IMR-90 (cell line): Measurements from ENCODE around the gene CA7. TPM values are rescaled to one million over a fixed set of nuclear protein-coding genes. Genes with fewer than 3 reads are reported as not detected.

ENCODE experiments used
- ATAC-seq: fragments of 200-7000 bp; cut with Tn5 transposase; 2 replicates; pipeline ENCODE4 v1.9.1; 2020; ENCODE audit warnings: low read depth, mild to moderate bottlenecking, moderate library complexity
- BruUV-seq: library from RNA; stranded (reverse); fragments of 400-500 nt; replicated peaks from 2 replicates; lab custom pipeline; 2021; lab: Mats Ljungman, UMichigan
- CTCF ChIA-PET: fragments of 300-600 bp; formaldehyde crosslinking; extraction: SDS; loops from one replicate; lab custom pipeline; 2021; ENCODE audit warnings: antibody characterized with exemption; lab: Yijun Ruan, JAX
- POLR2A ChIA-PET: fragments of 300-600 bp; sonication (Branson Sonifier 250); formaldehyde crosslinking; loops from one replicate; lab custom pipeline; 2022; ENCODE audit warnings: antibody characterized with exemption; ENCODE audit not compliant: unreplicated experiment; lab: Charles Lee
- DNase-seq: peaks from one replicate; pipeline ENCODE4 v3.0.0; 2013
- H2AFZ ChIP-seq: replicated peaks from 2 replicates; pipeline ENCODE3; 2013; ENCODE audit warnings: low read length, mild to moderate bottlenecking; ENCODE audit not compliant: poor library complexity
- H2AK5ac ChIP-seq: 2 replicates; pipeline ENCODE4 v1.6.1; 2013; ENCODE audit warnings: low read depth, low read length, inconsistent platforms
- H2AK9ac ChIP-seq: replicated peaks from 2 replicates; pipeline ENCODE3; 2013; ENCODE audit warnings: mild to moderate bottlenecking, low read depth, low read length, moderate library complexity; ENCODE audit not compliant: poor library complexity
- H2BK120ac ChIP-seq: 2 replicates; pipeline ENCODE4 v1.6.1; 2013; ENCODE audit warnings: low read depth, low read length, inconsistent platforms
- H2BK15ac ChIP-seq: 3 replicates; pipeline ENCODE4 v1.6.1; 2013; ENCODE audit warnings: low read depth, low read length, inconsistent platforms
- H2BK20ac ChIP-seq: 2 replicates; pipeline ENCODE4 v1.6.1; 2013; ENCODE audit warnings: low read depth, mild to moderate bottlenecking, inconsistent platforms, low read length, moderate library complexity
- H2BK5ac ChIP-seq: 2 replicates; pipeline ENCODE4 v1.6.1; 2013; ENCODE audit warnings: mild to moderate bottlenecking, low read depth, low read length, inconsistent platforms; ENCODE audit not compliant: poor library complexity, severe bottlenecking
- H3K14ac ChIP-seq: replicated peaks from 2 replicates; pipeline ENCODE4 v1.6.1; 2013; ENCODE audit warnings: low read depth, low read length, inconsistent platforms
- H3K18ac ChIP-seq: 2 replicates; pipeline ENCODE4 v1.6.1; 2013; ENCODE audit warnings: low read depth, low read length, control low read depth
- H3K23ac ChIP-seq: 2 replicates; pipeline ENCODE4 v1.6.1; 2013; ENCODE audit warnings: low read depth, low read length, inconsistent platforms
- H3K27ac ChIP-seq: 2 replicates; pipeline ENCODE4 v1.5.1; 2013; ENCODE audit warnings: mild to moderate bottlenecking, control low read depth, low read length; ENCODE audit not compliant: insufficient read depth
- H3K27me3 ChIP-seq: 2 replicates; pipeline ENCODE4 v1.6.1; 2013; ENCODE audit warnings: low read length; ENCODE audit not compliant: control insufficient read depth, insufficient read depth
- H3K36me3 ChIP-seq: 2 replicates; pipeline ENCODE4 v1.6.1; 2013; ENCODE audit warnings: low read length, mixed read lengths; ENCODE audit not compliant: control insufficient read depth, insufficient read depth
- H3K4ac ChIP-seq: 2 replicates; pipeline ENCODE4 v1.6.1; 2013; ENCODE audit warnings: low read depth, low read length, inconsistent platforms
- H3K4me1 ChIP-seq: 2 replicates; pipeline ENCODE4 v1.6.1; 2013; ENCODE audit warnings: low read length, mixed read lengths; ENCODE audit not compliant: control insufficient read depth, insufficient read depth
- H3K4me2 ChIP-seq: 2 replicates; pipeline ENCODE4 v1.6.1; 2013; ENCODE audit warnings: low read depth, mild to moderate bottlenecking, control low read depth, low read length, moderate library complexity
- H3K4me3 ChIP-seq: 2 replicates; pipeline ENCODE4 v1.5.1; 2013; ENCODE audit warnings: low read depth, mild to moderate bottlenecking, control low read depth, low read length, moderate library complexity; ENCODE audit not compliant: insufficient read depth
- H3K56ac ChIP-seq: 2 replicates; pipeline ENCODE4 v1.6.1; 2013; ENCODE audit warnings: low read length, inconsistent platforms; ENCODE audit not compliant: insufficient read depth; ENCODE audit errors: extremely low read depth
- H3K79me1 ChIP-seq, 2 experiments: 2 replicates each; pipeline ENCODE4 v1.6.1; 2013; ENCODE audit warnings: low read length in 2 of 2, inconsistent platforms in 1 of 2, low read depth in 1 of 2
- H3K9ac ChIP-seq: 2 replicates; pipeline ENCODE4 v1.6.1; 2013; ENCODE audit warnings: low read depth, low read length, control low read depth
- H3K9me1 ChIP-seq: 2 replicates; pipeline ENCODE4 v1.6.1; 2013; ENCODE audit warnings: low read length, inconsistent platforms; ENCODE audit not compliant: insufficient read depth
- H3K9me3 ChIP-seq: 2 replicates; pipeline ENCODE4 v1.6.1; 2013; ENCODE audit warnings: low read length; ENCODE audit not compliant: control insufficient read depth, insufficient read depth
- H4K20me1 ChIP-seq: 2 replicates; pipeline ENCODE4 v1.6.1; 2013; ENCODE audit warnings: low read length, inconsistent platforms; ENCODE audit not compliant: insufficient read depth
- H4K5ac ChIP-seq: 2 replicates; pipeline ENCODE4 v1.6.1; 2013; ENCODE audit warnings: mild to moderate bottlenecking, low read depth, low read length, control low read depth
- H4K8ac ChIP-seq, 2 experiments: 2 replicates each; pipeline ENCODE4 v1.6.1; 2013; ENCODE audit warnings: low read depth in 2 of 2, low read length in 2 of 2, control low read depth in 1 of 2, inconsistent platforms in 1 of 2
- H4K91ac ChIP-seq: 2 replicates; pipeline ENCODE4 v1.6.1; 2013; ENCODE audit warnings: low read depth, low read length, inconsistent platforms; ENCODE audit not compliant: insufficient read depth
- CHD1 ChIP-seq: IDR thresholded peaks from 2 replicates; pipeline ENCODE4 v1.6.1; 2012; ENCODE audit warnings: low read depth, low read length, improper control_type of control experiment
- MXI1 ChIP-seq: IDR thresholded peaks from 2 replicates; pipeline ENCODE4 v1.6.1; 2012; ENCODE audit warnings: low read depth, mild to moderate bottlenecking, low read length, moderate library complexity, borderline replicate concordance
- RAD21 ChIP-seq: IDR thresholded peaks from 2 replicates; pipeline ENCODE4 v1.6.1; 2012; ENCODE audit warnings: low read length, improper control_type of control experiment
- RCOR1 ChIP-seq: IDR thresholded peaks from 2 replicates; pipeline ENCODE4 v1.6.1; 2012; ENCODE audit warnings: mild to moderate bottlenecking, low read length, improper control_type of control experiment; ENCODE audit not compliant: insufficient replicate concordance
- RFX5 ChIP-seq: IDR thresholded peaks from 2 replicates; pipeline ENCODE4 v1.8.0; 2012; ENCODE audit warnings: low read depth, mild to moderate bottlenecking, low read length, moderate library complexity
- dilution Hi-C: fragments of 300-500 bp; cut with HindIII; formaldehyde crosslinking; loops from one replicate; pipeline ENCODE4 v1.14.3; 2018; ENCODE audit warnings: low sequenced_read_pairs; ENCODE audit not compliant: unreplicated experiment
- in situ Hi-C: fragments of 300-500 bp; cut with MboI; formaldehyde crosslinking; loops from 3 replicates; pipeline ENCODE4 v1.14.3; 2019; ENCODE audit warnings: low sequenced_read_pairs, inconsistent platforms, mixed read lengths
- intact Hi-C: fragments of 100-400 bp; cut with micrococcal nuclease; formaldehyde crosslinking; loops from 2 replicates; pipeline ENCODE4 v1.10.0; 2022
- polyA plus RNA-seq, 3 experiments: library from polyadenylated mRNA; depleted of rRNA; stranded (reverse); fragments of >200 nt; gene quantifications; 2 replicates each; pipeline ENCODE4 v1.2.3, GENCODE V29; 2012; ENCODE audit warnings: low replicate concordance in 1 of 3
- total RNA-seq: library from RNA; depleted of rRNA; stranded (reverse); fragments of >200 nt; gene quantifications from 2 replicates; pipeline ENCODE4 v1.2.3, GENCODE V29; 2012

CA7 gene
- total and polyA plus RNA-seq, 2 of the 4 experiments (the other 2 are of a cell fraction), result not detected

DNA sequence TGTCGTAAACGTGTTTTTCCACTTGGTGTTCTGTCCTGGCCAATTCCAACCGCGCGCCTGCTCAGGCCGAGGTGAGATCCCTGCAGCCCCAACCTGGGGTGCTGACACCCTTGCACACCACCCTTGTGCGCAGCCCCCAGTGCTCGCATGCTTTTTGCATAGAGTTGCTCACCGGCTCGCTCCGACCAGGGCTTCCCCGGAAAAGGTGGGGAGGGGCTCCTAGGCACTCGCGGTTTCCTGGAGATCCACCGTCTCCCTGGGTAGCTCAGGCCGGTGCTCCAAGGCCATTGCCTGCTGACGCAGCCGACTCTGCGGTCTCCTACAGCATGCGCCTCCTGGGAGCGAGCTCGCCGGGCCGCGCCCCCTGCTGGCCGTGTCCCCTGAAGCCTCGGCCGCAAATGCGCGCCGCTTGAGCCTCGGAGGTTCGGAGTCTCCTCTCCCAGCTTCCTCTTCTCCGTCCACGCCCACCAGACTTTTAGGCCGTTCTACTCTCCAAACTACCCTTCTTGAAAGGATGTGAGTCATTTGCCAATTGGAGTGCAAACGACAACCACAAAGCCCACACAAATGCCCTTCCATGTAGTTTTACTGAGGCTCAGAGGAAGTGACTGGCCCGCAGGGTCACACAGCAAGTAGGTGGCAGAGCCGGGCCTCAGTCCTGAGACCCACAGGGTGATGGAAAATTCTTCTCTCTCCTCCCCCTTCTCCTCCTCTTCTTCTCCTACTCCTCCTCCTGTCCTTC lies 28.9 kb downstream of the CA7 start (continued):
- peak; percentile 69 for TF ChIP-seq RAD21

DNA sequence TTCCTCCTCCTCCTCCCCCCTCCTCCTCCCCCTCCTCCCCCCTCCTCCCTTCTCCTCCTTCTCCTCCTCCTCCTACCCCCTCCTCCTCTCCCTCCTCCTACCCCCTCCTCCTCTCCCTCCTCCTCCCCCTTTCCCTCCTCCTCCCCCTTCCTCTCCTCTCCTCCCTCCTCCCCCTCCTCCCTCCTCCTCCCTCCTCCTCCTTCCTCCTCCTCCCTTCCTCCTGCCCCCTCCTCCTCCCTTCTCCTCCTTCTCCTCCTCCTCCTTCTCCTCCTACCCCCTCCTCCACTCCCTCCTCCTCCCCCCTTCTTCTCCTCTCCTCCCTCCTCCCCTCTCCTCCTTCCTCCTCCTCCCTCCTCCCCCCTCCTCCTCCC lies 29.5 kb downstream of the CA7 start:
- Histone ChIP-seq H2BK15ac (no peak overlapping the region), H2BK5ac (peak overlapping the region; percentile 50), H2AK9ac (no peak overlapping the region), H4K8ac (peak overlapping the region; percentile 58 to 71; a peak in 2 of 4 replicates), H3K27ac (peak overlapping the region; percentile 76), H2BK120ac (peak overlapping the region; percentile 98; the same call in 1 of the 2 replicates), H3K79me1 (no peaks in the 10 kb centered on the region), H2AK5ac (peak overlapping the region; percentile 99), H3K4ac (peak overlapping the region; percentile 99), H3K9me1 (peaks cover 10% of the 10 kb centered on the region), H3K36me3 (no peaks in the 10 kb centered on the region), H3K9ac (no peak overlapping the region), H2BK20ac (no peak overlapping the region), H3K4me1 (peaks cover 12% of the 10 kb centered on the region), H2AFZ (no peak overlapping the region), H3K4me2 (no peak overlapping the region), H4K20me1 (peaks cover 3% of the 10 kb centered on the region; the same call in 1 of the 2 replicates), H3K14ac (no peak overlapping the region; the same call in 1 of the 2 replicates), H3K4me3 (no peak overlapping the region), H4K91ac (peak overlapping the region; percentile 97; the same call in 1 of the 2 replicates), H3K18ac (no peak overlapping the region), H3K9me3 (no peaks in the 10 kb centered on the region), H3K23ac (no peak overlapping the region), H4K5ac (no peak overlapping the region), H3K27me3 (no peaks in the 10 kb centered on the region), H3K56ac (no peak overlapping the region)
- dilution Hi-C loops, result no loop called here
- ChIA-PET CTCF (interaction anchor here (0.6 to 1.5 kb wide), 9 partner anchors 9 to 271 kb away, joined by 3 to 9 read pairs (median 4); partner anchors contain the start of gene NAE1), POLR2A (no interaction called here)
- DNase-seq (no peak), ATAC-seq (no peak)
- intact Hi-C loops, result loop anchor here (1.0 to 5.0 kb wide), 3 partner anchors 43 to 265 kb away; partner anchors contain the start of gene NAE1
- in situ Hi-C loops, result no loop called here
- no TSS peak for BruUV-seq
- no peak for TF ChIP-seq CHD1
- TF ChIP-seq RCOR1, result no peak
- TF ChIP-seq RFX5, result no peak
- no peak for TF ChIP-seq MXI1
